HG03103 (cell line): ENCODE measurements around the gene TAS2R40.
"Not testable (repeated sequence)": the region's sequence is repeated elsewhere in the genome, so short reads cannot be mapped to it uniquely, and the experiment has no call there.

ENCODE experiments used
- ATAC-seq: cut with Tn5 transposase; IDR thresholded peaks from one replicate; pipeline ENCODE4 v1.9.1; 2021; ENCODE audit warnings: low read depth; ENCODE audit not compliant: unreplicated experiment

Gene TAS2R40

GRCh38 chr7:143248761-143249354 is 27.0 kb downstream of the TAS2R40 start:
- ATAC-seq = no peak

- no peak for ATAC-seq
These were observed 28.4 kb downstream of the TAS2R40 start for GRCh38 chr7:143250199-143250598.

- no peak for ATAC-seq
These were observed 29.0 kb downstream of the TAS2R40 start for GRCh38 chr7:143250822-143251221.

- no peak for ATAC-seq
These were observed 30.2 kb downstream of the TAS2R40 start for GRCh38 chr7:143252006-143252405.

- no peak for ATAC-seq
These were observed 33.7 kb downstream of the TAS2R40 start for GRCh38 chr7:143255564-143255963.

- no peak for ATAC-seq
These were observed 34.5 kb downstream of the TAS2R40 start for GRCh38 chr7:143256325-143256724.

- ATAC-seq = peak; percentile 76
These were observed 35.1 kb downstream of the TAS2R40 start for GRCh38 chr7:143256932-143257331.

- no peak for ATAC-seq
These were observed 35.7 kb downstream of the TAS2R40 start for GRCh38 chr7:143257501-143257900.

GRCh38 chr7:143258831-143259230 is 37.0 kb downstream of the TAS2R40 start:
- peak; percentile 38 for ATAC-seq

- ATAC-seq = no peak
These were observed 37.9 kb downstream of the TAS2R40 start for GRCh38 chr7:143259765-143260164.

- no peak for ATAC-seq
These were observed 40.1 kb downstream of the TAS2R40 start for GRCh38 chr7:143261901-143262300.

GRCh38 chr7:143263266-143264195 is 41.7 kb downstream of the TAS2R40 start, which contains the start of gene GSTK1:
Gene GSTK1 (plus strand): TSS chr7:143263441. CDS start chr7:143263514, 73 bp downstream.
- ATAC-seq = peak; percentile 93

GRCh38 chr7:143264196-143264568 is 42.3 kb downstream of the TAS2R40 start:
- ATAC-seq = not testable (repeated sequence)

GRCh38 chr7:143265017-143265693 is 43.3 kb downstream of the TAS2R40 start:
- no peak for ATAC-seq

GRCh38 chr7:143269251-143269650 is 47.4 kb downstream of the TAS2R40 start:
- no peak for ATAC-seq

GRCh38 chr7:143271240-143271639 is 49.4 kb downstream of the TAS2R40 start:
- ATAC-seq = no peak
